ENCODE measurements around the gene USP54.

The USP54 gene

DNA sequence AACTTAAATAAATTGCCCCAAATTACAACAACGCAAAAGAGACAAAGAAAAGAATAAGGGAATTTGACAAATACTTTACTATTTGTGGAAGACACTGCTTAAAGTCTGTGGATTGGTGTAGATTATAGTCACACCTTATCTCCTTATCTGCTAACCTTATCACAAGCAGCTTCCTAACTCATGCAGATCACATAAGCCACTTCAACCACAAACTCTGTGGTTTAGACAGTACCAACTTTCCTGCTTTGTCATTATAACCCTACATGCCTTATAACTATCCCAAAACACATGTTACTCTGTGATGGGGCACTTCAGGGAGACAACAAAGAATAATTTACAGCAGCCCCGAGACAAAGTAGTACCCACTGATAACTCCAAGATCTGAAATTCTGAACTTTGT lies 53.9 kb downstream of the USP54 start:
- DNase-seq (ENCODE audit: low read depth in 1 of 2, low spot score in 1 of 2), result no peak

DNA sequence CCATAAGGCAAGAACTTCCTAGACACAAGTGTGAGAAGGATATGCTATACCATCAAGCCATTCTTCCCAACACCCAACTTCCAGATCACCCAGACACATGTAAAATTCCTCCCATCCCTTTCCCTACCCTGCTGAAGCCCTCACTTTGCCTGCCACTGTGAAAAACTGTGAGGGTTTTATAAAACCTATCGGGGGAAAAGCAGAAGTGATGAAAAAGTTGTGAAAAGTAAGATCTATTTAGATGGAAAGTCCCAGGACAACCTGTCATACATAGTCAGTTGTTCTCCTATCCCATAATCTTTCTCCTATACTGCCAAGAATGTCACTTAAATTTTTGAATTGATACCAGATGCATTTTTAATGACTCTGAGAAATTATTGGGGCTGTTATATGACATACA lies 56.3 kb downstream of the USP54 start:
- no peak for DNase-seq (ENCODE audit: low read depth in 1 of 2, low spot score in 1 of 2)

DNA sequence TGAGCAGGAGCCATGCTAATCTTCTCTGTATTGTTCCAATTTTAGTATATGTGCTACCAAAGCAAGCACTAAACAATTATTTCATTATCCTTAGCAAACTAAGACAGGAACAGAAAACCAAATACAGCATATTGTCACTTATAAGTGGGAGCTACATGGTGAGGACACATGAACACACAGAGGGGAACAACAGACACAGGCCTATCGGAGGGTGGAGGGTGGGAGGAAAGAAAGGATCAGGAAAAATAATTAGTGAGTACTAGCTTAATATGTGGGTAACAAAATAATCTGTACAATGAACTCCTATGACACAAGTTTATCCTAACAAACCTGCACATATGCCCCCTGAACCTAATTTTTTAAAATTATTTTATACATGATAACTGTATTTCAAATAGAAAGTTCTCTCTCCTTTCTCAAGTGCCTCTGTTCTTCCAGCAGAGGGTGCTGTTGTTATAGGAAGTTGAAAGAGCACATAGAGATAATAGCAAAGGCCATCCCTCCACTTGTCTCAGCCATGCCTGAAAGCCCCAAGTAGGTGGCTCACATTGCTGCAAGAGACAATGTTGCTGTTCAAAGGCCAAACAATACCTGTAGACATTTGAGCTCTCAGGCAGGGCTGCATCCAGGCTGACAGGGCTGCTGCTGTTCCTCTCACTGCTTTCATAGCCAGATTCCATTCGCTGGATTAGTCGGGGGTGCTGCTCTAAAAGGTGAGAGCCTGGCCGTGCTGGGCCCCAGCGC lies 61.9 kb downstream of the USP54 start:
- peak in 1 of 2 donors; percentile 15 for DNase-seq (ENCODE audit: low read depth in 1 of 2, low spot score in 1 of 2)

GRCh38 chr10:73522263-73522662 lies 68.9 kb downstream of the USP54 start:
- DNase-seq (ENCODE audit: low read depth in 1 of 2, low spot score in 1 of 2), result no peak

DNA sequence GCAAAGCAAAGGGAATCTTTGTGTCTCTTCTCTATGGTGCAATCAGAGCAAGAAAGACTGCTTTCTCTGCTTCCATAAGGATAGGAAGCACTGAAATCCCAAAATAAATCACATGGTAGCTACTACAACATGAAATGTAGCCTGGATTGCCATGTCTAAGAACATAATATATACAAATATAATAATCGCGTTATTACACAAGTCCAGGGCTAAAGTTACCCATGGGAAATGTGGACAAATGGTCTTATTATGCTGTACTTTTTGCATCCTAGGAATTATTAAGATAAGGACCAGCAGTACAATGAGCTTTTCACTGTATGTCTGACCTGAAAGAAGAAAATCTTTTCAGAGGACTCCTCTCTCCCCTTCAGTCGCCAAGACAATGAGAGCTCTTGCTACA lies 71.8 kb downstream of the USP54 start:
- DNase-seq (ENCODE audit: low read depth in 1 of 2, low spot score in 1 of 2), result no peak

GRCh38 chr10:73517166-73517888 lies 73.8 kb downstream of the USP54 start:
- no peak for DNase-seq (ENCODE audit: low read depth in 1 of 2, low spot score in 1 of 2)

GRCh38 chr10:73512207-73512743 lies 78.9 kb downstream of the USP54 start:
- DNase-seq (ENCODE audit: low read depth in 1 of 2, low spot score in 1 of 2), result no peak

- DNase-seq (ENCODE audit: low read depth in 1 of 2, low spot score in 1 of 2), result no peak
These were observed 81.4 kb downstream of the USP54 start for GRCh38 chr10:73509695-73510094.

GRCh38 chr10:73506491-73506890 lies 84.7 kb downstream of the USP54 start:
- no peak for DNase-seq (ENCODE audit: low read depth in 1 of 2, low spot score in 1 of 2)

- DNase-seq (ENCODE audit: low read depth in 1 of 2, low spot score in 1 of 2), result no peak
These were observed 85.1 kb downstream of the USP54 start for GRCh38 chr10:73506074-73506473.

- no peak for DNase-seq (ENCODE audit: low read depth in 1 of 2, low spot score in 1 of 2)
These were observed 88.1 kb downstream of the USP54 start for GRCh38 chr10:73503037-73503436.

GRCh38 chr10:73501651-73502050 lies 89.5 kb downstream of the USP54 start:
- no peak for DNase-seq (ENCODE audit: low read depth in 1 of 2, low spot score in 1 of 2)

DNA sequence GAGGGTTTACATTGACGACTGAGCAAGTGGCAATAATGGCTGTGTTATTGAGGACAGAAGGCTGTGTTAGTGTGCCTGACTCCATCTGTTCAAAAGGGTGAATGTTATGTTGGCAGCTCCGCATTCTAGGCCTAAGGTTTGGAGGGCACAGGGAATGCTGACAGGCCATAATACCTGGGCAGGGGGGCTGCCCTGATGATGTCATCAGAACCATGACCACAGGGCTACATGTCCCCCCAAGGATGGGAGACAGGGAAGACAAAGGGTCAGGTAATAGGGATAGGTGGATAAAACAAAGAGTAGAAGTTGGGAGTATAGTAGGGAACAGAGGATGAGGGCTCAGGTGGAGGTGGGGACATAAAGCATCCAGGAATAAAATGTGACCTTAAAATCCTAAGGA lies 93.5 kb downstream of the USP54 start:
- DNase-seq (ENCODE audit: low read depth in 1 of 2, low spot score in 1 of 2), result no peak

- DNase-seq (ENCODE audit: low read depth in 1 of 2, low spot score in 1 of 2), result peak; percentile 85
These were observed 95.1 kb downstream of the USP54 start, which contains the start of gene PPP3CB for GRCh38 chr10:73495884-73496674. Gene PPP3CB (minus strand): TSS chr10:73496024. CDS start chr10:73495889, 135 bp downstream.

GRCh38 chr10:73495226-73495883 lies 95.8 kb downstream of the USP54 start:
- peak; percentile 78 to 84 for DNase-seq (ENCODE audit: low read depth in 1 of 2, low spot score in 1 of 2)

GRCh38 chr10:73494877-73495225 lies 96.3 kb downstream of the USP54 start:
- no peak for DNase-seq (ENCODE audit: low read depth in 1 of 2, low spot score in 1 of 2)

DNA sequence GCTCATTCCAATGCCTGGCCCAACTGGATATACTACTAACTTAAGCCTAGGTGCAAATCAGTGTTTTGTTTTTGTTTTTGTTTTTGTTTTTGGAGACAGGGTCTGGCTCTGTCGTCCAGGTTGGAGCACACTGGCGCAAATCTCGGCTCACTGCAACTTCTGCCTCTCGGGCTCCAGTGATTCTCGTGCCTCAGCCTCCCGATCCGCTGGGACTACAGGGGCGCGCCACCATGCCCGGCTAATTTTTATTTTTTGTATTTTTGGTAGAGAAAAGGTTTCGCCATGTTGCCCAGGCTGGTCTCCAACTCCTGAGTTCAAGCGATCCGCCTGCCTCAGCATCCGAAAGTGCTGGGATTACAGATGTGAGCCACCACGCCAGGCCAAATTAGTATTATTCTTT lies 96.9 kb downstream of the USP54 start:
- no peak for DNase-seq (ENCODE audit: low read depth in 1 of 2, low spot score in 1 of 2)

- DNase-seq (ENCODE audit: low read depth in 1 of 2, low spot score in 1 of 2), result no peak
These were observed 97.4 kb downstream of the USP54 start for GRCh38 chr10:73493781-73494180.

DNA sequence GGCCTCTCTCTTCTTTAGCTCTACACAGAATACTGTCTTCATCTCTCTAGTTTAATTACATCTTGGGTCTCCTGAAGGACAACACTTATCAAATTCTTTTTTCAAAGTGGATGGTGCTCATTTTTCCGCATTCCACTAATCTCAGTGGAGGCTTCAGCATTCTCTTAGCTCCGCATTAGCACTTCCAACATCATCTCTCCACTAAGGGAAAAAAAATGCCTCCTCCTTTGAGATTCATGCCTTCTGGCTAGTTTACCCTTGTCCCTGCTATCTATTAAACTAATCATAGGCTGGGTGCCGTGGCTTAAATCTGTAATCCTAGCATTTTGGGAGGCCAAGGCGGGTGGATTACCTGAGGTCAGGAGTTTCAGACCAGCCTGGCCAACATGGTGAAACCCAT lies 104.5 kb downstream of the USP54 start:
- no peak for DNase-seq (ENCODE audit: low read depth in 1 of 2, low spot score in 1 of 2)

GRCh38 chr10:73485320-73485719 lies 105.8 kb downstream of the USP54 start:
- no peak for DNase-seq (ENCODE audit: low read depth in 1 of 2, low spot score in 1 of 2)

GRCh38 chr10:73480158-73480557 lies 111.0 kb downstream of the USP54 start:
- no peak for DNase-seq (ENCODE audit: low read depth in 1 of 2, low spot score in 1 of 2)

Data from activated T-helper 1 cell treated with anti-CD3 and anti-CD28 coated beads, Interleukin-2, amount 50 U/mL, for 16 hours (primary cell).